HepG2 (cell line): ENCODE data around the gene KCTD15. TPM values are rescaled to one million over a fixed set of nuclear protein-coding genes. Genes with fewer than 3 reads are reported as not detected.

Experiments used
- ARID2 ChIP-seq: sonication (generic); formaldehyde crosslinking; IDR thresholded peaks from 2 replicates; pipeline ENCODE4 v1.8.1; 2022; ENCODE audit warnings: mild to moderate bottlenecking, missing genetic modification reagents, borderline replicate concordance
- EZH2 ChIP-seq: conservative IDR thresholded peaks from 2 replicates; pipeline ENCODE4 v1.6.1; 2012; ENCODE audit warnings: mild to moderate bottlenecking, low read depth, low read length, moderate library complexity
- GZF1 ChIP-seq: sonication (generic); formaldehyde crosslinking; IDR thresholded peaks from 2 replicates; pipeline ENCODE4 v1.5.1; 2020; ENCODE audit warnings: mild to moderate bottlenecking, missing genetic modification reagents
- HCFC1 ChIP-seq: fragments of 150-350 bp; IDR thresholded peaks from 2 replicates; pipeline ENCODE4 v1.6.1; 2014; ENCODE audit warnings: low read depth, low read length
- HMG20A ChIP-seq: IDR thresholded peaks from 2 replicates; pipeline ENCODE4 v1.6.1; 2016; ENCODE audit warnings: borderline replicate concordance
- JUND ChIP-seq: sonication (generic); formaldehyde crosslinking; IDR thresholded peaks from 2 replicates; pipeline ENCODE4 v1.8.0; 2022; ENCODE audit warnings: mild to moderate bottlenecking, missing genetic modification reagents
- NFE2L1 ChIP-seq: sonication (generic); formaldehyde crosslinking; IDR thresholded peaks from 2 replicates; pipeline ENCODE4 v1.4.0; 2020; ENCODE audit warnings: missing genetic modification reagents, mild to moderate bottlenecking, borderline replicate concordance
- RAD21 ChIP-seq: fragments of 450-650 bp; formaldehyde crosslinking; IDR thresholded peaks from 2 replicates; pipeline ENCODE4 v1.5.0; 2020; ENCODE audit warnings: mild to moderate bottlenecking
- SRSF4 ChIP-seq: fragments of 200-400 bp; formaldehyde crosslinking; IDR thresholded peaks from one replicate; pipeline ENCODE4 v1.6.1; 2018; ENCODE audit warnings: mild to moderate bottlenecking, low read depth, low read length, moderate library complexity; ENCODE audit not compliant: poor library complexity, severe bottlenecking
- SUZ12 ChIP-seq: fragments of 150-350 bp; IDR thresholded peaks from 2 replicates; pipeline ENCODE4 v1.6.1; 2014; ENCODE audit warnings: low read depth, low read length
- ZFP36L1 ChIP-seq: sonication (generic); formaldehyde crosslinking; IDR thresholded peaks from 2 replicates; pipeline ENCODE4 v1.8.0; 2022; ENCODE audit warnings: mild to moderate bottlenecking, missing genetic modification reagents, moderate library complexity
- ZNF230 ChIP-seq: sonication (generic); formaldehyde crosslinking; IDR thresholded peaks from 2 replicates; pipeline ENCODE4 v1.4.0; 2020; ENCODE audit warnings: mild to moderate bottlenecking, missing genetic modification reagents
- ZNF550 ChIP-seq: sonication (generic); formaldehyde crosslinking; IDR thresholded peaks from 2 replicates; pipeline ENCODE4 v1.4.0; 2020; ENCODE audit warnings: mild to moderate bottlenecking, missing genetic modification reagents, borderline replicate concordance
- ZNF776 ChIP-seq: sonication (generic); formaldehyde crosslinking; IDR thresholded peaks from 2 replicates; pipeline ENCODE4 v1.4.0; 2020; ENCODE audit warnings: mild to moderate bottlenecking, missing genetic modification reagents
- ZNF816 ChIP-seq: sonication (generic); formaldehyde crosslinking; IDR thresholded peaks from 2 replicates; pipeline ENCODE4 v1.8.0; 2022; ENCODE audit warnings: missing genetic modification reagents, mild to moderate bottlenecking, borderline replicate concordance
- polyA plus RNA-seq, 8 experiments: library from polyadenylated mRNA; depleted of rRNA in 3 of 8; stranded (reverse) in 7 of 8; unstranded in 1 of 8; fragments of >200 nt; fragmentation: Illumina TruSeq in 4 of 8; extraction: Trizol in 4 of 8; gene quantifications; 2 replicates each; pipeline versions ENCODE4 v1.2.1 to v1.2.3, GENCODE V29; 2011 to 2016; ENCODE audit warnings: low read depth in 4 of 8, missing spikeins in 1 of 8, mixed read lengths in 1 of 8; ENCODE audit not compliant: insufficient read depth in 1 of 8
- total RNA-seq, 5 experiments: library from RNA; depleted of rRNA; stranded (reverse); fragments of >200 nt; fragmentation: Illumina TruSeq; extraction: Trizol; gene quantifications; 2 replicates each; pipeline ENCODE4 v1.2.3, GENCODE V29; 2016; ENCODE audit warnings: low read depth in 1 of 5
- TF ChIP-seq, protein P1 (sequence below): IDR thresholded peaks from 2 replicates; pipeline ENCODE4 v1.6.1; 2016; ENCODE audit warnings: missing biosample characterization, missing genetic modification reagents, low read depth
- TF ChIP-seq, protein P2 (sequence below): sonication (generic); formaldehyde crosslinking; IDR thresholded peaks from 2 replicates; pipeline ENCODE4 v1.4.0; 2020; ENCODE audit warnings: mild to moderate bottlenecking, missing genetic modification reagents
- TF ChIP-seq, protein P3 (sequence below): sonication (generic); formaldehyde crosslinking; IDR thresholded peaks from 2 replicates; pipeline ENCODE4 v1.4.0; 2020; ENCODE audit warnings: missing genetic modification reagents
- TF ChIP-seq, protein P4 (sequence below): IDR thresholded peaks from 2 replicates; pipeline ENCODE4 v1.6.1; 2016; ENCODE audit warnings: low read depth, control low read depth

Gene KCTD15
- total and polyA plus RNA-seq, 2 of the 13 experiments (the other 11 are each of a cell fraction or from before 2014, with no cell fraction given): 13.2 to 16.7 TPM

DNA sequence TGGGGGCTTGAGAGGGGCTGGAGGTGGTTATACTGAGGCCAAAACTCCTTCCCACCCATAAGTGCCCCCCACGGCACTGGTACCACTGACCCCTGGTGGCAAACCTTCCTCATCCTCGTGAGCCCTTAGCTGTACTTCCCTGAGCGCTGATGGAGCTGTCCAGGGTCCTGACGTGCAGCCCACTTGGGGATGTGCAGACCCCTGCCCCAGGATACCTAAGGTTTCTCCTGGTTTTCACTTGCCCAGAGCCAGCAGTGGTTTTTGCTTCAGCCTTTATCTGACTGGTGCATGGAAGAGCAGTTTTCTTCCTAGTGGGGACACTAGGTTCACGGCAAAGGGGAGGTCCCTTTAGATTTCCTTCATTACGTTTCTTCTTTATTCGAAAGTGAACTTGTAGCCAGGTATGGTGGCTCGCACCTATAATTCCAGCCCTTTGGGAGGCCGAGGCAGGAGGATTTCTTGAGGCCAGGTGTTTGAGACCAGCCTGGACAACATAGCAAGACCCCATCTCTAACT is 28.7 kb upstream of the KCTD15 start (continued):
- TF ChIP-seq NFE2L1: no peak
- TF ChIP-seq RAD21 (CRISPR knock-in tag): no peak
- TF ChIP-seq ZNF230: peak; percentile 83; the same call in 1 of the 2 replicates
- TF ChIP-seq HMG20A (CRISPR knock-in tag): no peak
- TF ChIP-seq, protein P1, sequence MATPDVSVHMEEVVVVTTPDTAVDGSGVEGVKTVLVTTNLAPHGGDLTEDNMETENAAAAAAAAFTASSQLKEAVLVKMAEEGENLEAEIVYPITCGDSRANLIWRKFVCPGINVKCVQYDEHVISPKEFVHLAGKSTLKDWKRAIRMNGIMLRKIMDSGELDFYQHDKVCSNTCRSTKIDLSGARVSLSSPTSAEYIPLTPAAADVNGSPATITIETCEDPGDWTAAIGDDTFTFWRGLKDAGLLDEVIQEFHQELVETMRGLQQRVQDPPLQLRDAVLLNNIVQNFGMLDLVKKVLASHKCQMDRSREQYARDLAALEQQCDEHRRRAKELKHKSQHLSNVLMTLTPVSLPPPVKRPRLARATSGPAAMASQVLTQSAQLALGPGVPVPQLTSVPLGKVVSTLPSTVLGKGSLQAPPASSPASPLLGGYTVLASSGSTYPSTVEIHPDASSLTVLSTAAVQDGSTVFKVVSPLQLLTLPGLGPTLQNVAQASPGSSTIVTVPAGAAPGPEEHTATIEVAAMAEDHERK (CRISPR knock-in tag): no peak
- TF ChIP-seq, protein P2, sequence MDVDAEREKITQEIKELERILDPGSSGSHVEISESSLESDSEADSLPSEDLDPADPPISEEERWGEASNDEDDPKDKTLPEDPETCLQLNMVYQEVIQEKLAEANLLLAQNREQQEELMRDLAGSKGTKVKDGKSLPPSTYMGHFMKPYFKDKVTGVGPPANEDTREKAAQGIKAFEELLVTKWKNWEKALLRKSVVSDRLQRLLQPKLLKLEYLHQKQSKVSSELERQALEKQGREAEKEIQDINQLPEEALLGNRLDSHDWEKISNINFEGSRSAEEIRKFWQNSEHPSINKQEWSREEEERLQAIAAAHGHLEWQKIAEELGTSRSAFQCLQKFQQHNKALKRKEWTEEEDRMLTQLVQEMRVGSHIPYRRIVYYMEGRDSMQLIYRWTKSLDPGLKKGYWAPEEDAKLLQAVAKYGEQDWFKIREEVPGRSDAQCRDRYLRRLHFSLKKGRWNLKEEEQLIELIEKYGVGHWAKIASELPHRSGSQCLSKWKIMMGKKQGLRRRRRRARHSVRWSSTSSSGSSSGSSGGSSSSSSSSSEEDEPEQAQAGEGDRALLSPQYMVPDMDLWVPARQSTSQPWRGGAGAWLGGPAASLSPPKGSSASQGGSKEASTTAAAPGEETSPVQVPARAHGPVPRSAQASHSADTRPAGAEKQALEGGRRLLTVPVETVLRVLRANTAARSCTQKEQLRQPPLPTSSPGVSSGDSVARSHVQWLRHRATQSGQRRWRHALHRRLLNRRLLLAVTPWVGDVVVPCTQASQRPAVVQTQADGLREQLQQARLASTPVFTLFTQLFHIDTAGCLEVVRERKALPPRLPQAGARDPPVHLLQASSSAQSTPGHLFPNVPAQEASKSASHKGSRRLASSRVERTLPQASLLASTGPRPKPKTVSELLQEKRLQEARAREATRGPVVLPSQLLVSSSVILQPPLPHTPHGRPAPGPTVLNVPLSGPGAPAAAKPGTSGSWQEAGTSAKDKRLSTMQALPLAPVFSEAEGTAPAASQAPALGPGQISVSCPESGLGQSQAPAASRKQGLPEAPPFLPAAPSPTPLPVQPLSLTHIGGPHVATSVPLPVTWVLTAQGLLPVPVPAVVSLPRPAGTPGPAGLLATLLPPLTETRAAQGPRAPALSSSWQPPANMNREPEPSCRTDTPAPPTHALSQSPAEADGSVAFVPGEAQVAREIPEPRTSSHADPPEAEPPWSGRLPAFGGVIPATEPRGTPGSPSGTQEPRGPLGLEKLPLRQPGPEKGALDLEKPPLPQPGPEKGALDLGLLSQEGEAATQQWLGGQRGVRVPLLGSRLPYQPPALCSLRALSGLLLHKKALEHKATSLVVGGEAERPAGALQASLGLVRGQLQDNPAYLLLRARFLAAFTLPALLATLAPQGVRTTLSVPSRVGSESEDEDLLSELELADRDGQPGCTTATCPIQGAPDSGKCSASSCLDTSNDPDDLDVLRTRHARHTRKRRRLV (CRISPR knock-in tag): no peak
- no peak for TF ChIP-seq ARID2 (CRISPR knock-in tag)
- TF ChIP-seq EZH2: no peak
- no peak for TF ChIP-seq ZNF816 (CRISPR knock-in tag)
- no peak for TF ChIP-seq JUND (CRISPR knock-in tag)
- TF ChIP-seq SRSF4: no peak
- TF ChIP-seq, protein P3, sequence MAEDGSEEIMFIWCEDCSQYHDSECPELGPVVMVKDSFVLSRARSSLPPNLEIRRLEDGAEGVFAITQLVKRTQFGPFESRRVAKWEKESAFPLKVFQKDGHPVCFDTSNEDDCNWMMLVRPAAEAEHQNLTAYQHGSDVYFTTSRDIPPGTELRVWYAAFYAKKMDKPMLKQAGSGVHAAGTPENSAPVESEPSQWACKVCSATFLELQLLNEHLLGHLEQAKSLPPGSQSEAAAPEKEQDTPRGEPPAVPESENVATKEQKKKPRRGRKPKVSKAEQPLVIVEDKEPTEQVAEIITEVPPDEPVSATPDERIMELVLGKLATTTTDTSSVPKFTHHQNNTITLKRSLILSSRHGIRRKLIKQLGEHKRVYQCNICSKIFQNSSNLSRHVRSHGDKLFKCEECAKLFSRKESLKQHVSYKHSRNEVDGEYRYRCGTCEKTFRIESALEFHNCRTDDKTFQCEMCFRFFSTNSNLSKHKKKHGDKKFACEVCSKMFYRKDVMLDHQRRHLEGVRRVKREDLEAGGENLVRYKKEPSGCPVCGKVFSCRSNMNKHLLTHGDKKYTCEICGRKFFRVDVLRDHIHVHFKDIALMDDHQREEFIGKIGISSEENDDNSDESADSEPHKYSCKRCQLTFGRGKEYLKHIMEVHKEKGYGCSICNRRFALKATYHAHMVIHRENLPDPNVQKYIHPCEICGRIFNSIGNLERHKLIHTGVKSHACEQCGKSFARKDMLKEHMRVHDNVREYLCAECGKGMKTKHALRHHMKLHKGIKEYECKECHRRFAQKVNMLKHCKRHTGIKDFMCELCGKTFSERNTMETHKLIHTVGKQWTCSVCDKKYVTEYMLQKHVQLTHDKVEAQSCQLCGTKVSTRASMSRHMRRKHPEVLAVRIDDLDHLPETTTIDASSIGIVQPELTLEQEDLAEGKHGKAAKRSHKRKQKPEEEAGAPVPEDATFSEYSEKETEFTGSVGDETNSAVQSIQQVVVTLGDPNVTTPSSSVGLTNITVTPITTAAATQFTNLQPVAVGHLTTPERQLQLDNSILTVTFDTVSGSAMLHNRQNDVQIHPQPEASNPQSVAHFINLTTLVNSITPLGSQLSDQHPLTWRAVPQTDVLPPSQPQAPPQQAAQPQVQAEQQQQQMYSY (CRISPR knock-in tag): no peak
- no peak for TF ChIP-seq ZFP36L1 (CRISPR knock-in tag)
- TF ChIP-seq GZF1 (CRISPR knock-in tag): 0 out of 2 replicates have a peak, but pooled peaks have one; percentile 29
- TF ChIP-seq ZNF776 (CRISPR knock-in tag): no peak
- no peak for TF ChIP-seq SUZ12
- TF ChIP-seq HCFC1: no peak
- TF ChIP-seq, protein P4, sequence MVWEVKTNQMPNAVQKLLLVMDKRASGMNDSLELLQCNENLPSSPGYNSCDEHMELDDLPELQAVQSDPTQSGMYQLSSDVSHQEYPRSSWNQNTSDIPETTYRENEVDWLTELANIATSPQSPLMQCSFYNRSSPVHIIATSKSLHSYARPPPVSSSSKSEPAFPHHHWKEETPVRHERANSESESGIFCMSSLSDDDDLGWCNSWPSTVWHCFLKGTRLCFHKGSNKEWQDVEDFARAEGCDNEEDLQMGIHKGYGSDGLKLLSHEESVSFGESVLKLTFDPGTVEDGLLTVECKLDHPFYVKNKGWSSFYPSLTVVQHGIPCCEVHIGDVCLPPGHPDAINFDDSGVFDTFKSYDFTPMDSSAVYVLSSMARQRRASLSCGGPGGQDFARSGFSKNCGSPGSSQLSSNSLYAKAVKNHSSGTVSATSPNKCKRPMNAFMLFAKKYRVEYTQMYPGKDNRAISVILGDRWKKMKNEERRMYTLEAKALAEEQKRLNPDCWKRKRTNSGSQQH: 0 out of 2 replicates have a peak, but pooled peaks have one; percentile 71
- no peak for TF ChIP-seq ZNF550 (CRISPR knock-in tag)
